Measurements from ENCODE around the gene XYLT1.

DNA sequence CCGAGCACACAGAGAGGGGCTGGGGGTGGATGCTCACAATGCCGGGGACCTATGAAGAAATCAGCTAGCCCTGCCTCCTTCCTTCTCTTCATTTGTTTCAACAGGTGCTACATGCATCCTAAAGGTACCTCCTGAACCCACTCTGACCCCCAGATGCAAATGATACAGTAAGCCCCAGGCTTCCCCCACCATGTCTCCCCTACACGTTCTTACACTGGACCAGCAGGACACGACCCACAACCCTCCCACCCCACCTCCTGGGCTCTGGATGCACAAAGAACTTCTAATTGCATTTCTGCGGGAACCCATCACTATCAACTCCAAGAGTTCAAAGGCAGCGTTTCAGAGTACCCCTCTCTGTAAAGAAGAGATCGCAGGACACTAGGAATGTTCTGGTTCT is 2.1 kb downstream of the XYLT1 start:
- TF ChIP-seq POLR2A (IDR thresholded peaks at IDR 0.05; ENCODE audit: low read depth, low read length) (no peak), TAF1 (IDR thresholded peaks at IDR 0.05; ENCODE audit: low read depth, low read length) (no peak), POLR2AphosphoS5 (IDR thresholded peaks at IDR 0.05; ENCODE audit: low read depth, low read length) (no peak), PAX5 (IDR thresholded peaks at IDR 0.05; ENCODE audit: insufficient read depth, low read length, severe bottlenecking) (no peak), SPI1 (IDR thresholded peaks at IDR 0.05; ENCODE audit: low read depth, low read length) (no peak)
